Measurements from ENCODE around the gene NPTN.
"Not testable (repeated sequence)": the region's sequence is repeated elsewhere in the genome, so short reads cannot be mapped to it uniquely, and the experiment has no call there.

Gene NPTN

GRCh38 chr15:73550190-73550589, 83.0 kb downstream of the NPTN start:
- TF ChIP-seq POLR2AphosphoS5 (IDR thresholded peaks at IDR 0.05; ENCODE audit: low read depth) (no peak), CTCF (IDR thresholded peaks at IDR 0.05; ENCODE audit: insufficient read depth, low read length) (no peak), SPI1 (IDR thresholded peaks at IDR 0.05; ENCODE audit: borderline replicate concordance, low read depth) (no peak), REST (IDR thresholded peaks at IDR 0.05; ENCODE audit: insufficient replicate concordance, low read depth) (no peak), GABPA (IDR thresholded peaks at IDR 0.05; ENCODE audit: low read depth) (no peak)

GRCh38 chr15:73548925-73549324, 84.3 kb downstream of the NPTN start:
- not testable (repeated sequence) for H3K27me3 ChIP-seq (ENCODE audit: insufficient read depth, poor library complexity, severe bottlenecking); H3K27ac ChIP-seq (replicated peaks); H3K4me3 ChIP-seq (replicated peaks; ENCODE audit: insufficient read depth, low read length); DNase-seq (ENCODE audit: low read depth in 1 of 2, low spot score in 1 of 2)

More at GRCh38 chr15:73550190-73550589, 83.0 kb downstream of the NPTN start:
- Histone ChIP-seq H3K27me3 (ENCODE audit: insufficient read depth, poor library complexity, severe bottlenecking) (no peaks in the 10 kb centered on the region), H3K4me3 (replicated peaks; ENCODE audit: insufficient read depth, low read length) (no peak overlapping the region), H3K27ac (replicated peaks) (no peak overlapping the region)
- DNase-seq (ENCODE audit: low read depth in 1 of 2, low spot score in 1 of 2) = no peak

GRCh38 chr15:73541479-73541878, 91.7 kb downstream of the NPTN start:
- DNase-seq (ENCODE audit: low read depth in 1 of 2, low spot score in 1 of 2) = no peak
- Histone ChIP-seq H3K27ac (replicated peaks) (no peak overlapping the region), H3K4me3 (replicated peaks; ENCODE audit: insufficient read depth, low read length) (no peak overlapping the region), H3K27me3 (ENCODE audit: insufficient read depth, poor library complexity, severe bottlenecking) (no peaks in the 10 kb centered on the region)
- TF ChIP-seq POLR2AphosphoS5 (IDR thresholded peaks at IDR 0.05; ENCODE audit: low read depth) (no peak), CTCF (IDR thresholded peaks at IDR 0.05; ENCODE audit: insufficient read depth, low read length) (no peak), REST (IDR thresholded peaks at IDR 0.05; ENCODE audit: insufficient replicate concordance, low read depth) (no peak), GABPA (IDR thresholded peaks at IDR 0.05; ENCODE audit: low read depth) (no peak), SPI1 (IDR thresholded peaks at IDR 0.05; ENCODE audit: borderline replicate concordance, low read depth) (no peak)

GRCh38 chr15:73540161-73540560, 93.0 kb downstream of the NPTN start:
- TF ChIP-seq SPI1 (IDR thresholded peaks at IDR 0.05; ENCODE audit: borderline replicate concordance, low read depth) (no peak), GABPA (IDR thresholded peaks at IDR 0.05; ENCODE audit: low read depth) (no peak), POLR2AphosphoS5 (IDR thresholded peaks at IDR 0.05; ENCODE audit: low read depth) (no peak), REST (IDR thresholded peaks at IDR 0.05; ENCODE audit: insufficient replicate concordance, low read depth) (no peak), CTCF (IDR thresholded peaks at IDR 0.05; ENCODE audit: insufficient read depth, low read length) (no peak)
- no peak for DNase-seq (ENCODE audit: low read depth in 1 of 2, low spot score in 1 of 2)
- Histone ChIP-seq H3K4me3 (replicated peaks; ENCODE audit: insufficient read depth, low read length) (no peak overlapping the region), H3K27ac (replicated peaks) (no peak overlapping the region), H3K27me3 (ENCODE audit: insufficient read depth, poor library complexity, severe bottlenecking) (no peaks in the 10 kb centered on the region)
